Esophagus squamous epithelium (tissue), 4 donors: ENCODE measurements around the gene P2RX6.

Source experiments
- POLR2A ChIP-seq, 4 donors: fragments of 450-650 bp; IDR thresholded peaks; one replicate each; pipeline ENCODE4 v1.6.1; 2017; ENCODE audit warnings: antibody characterized with exemption in 4 of 4, mild to moderate bottlenecking in 4 of 4, moderate library complexity in 3 of 4
- TF ChIP-seq, protein P1 (sequence below), 6 experiments: fragments of 450-650 bp in 4 of 6; fragments of 200-600 bp in 2 of 6; sonication (generic) in 2 of 6; IDR thresholded peaks; one replicate each; pipeline ENCODE4 v1.5.1; 2016 to 2019; ENCODE audit warnings: antibody characterized with exemption in 6 of 6, mild to moderate bottlenecking in 4 of 6, moderate library complexity in 4 of 6

DNA sequence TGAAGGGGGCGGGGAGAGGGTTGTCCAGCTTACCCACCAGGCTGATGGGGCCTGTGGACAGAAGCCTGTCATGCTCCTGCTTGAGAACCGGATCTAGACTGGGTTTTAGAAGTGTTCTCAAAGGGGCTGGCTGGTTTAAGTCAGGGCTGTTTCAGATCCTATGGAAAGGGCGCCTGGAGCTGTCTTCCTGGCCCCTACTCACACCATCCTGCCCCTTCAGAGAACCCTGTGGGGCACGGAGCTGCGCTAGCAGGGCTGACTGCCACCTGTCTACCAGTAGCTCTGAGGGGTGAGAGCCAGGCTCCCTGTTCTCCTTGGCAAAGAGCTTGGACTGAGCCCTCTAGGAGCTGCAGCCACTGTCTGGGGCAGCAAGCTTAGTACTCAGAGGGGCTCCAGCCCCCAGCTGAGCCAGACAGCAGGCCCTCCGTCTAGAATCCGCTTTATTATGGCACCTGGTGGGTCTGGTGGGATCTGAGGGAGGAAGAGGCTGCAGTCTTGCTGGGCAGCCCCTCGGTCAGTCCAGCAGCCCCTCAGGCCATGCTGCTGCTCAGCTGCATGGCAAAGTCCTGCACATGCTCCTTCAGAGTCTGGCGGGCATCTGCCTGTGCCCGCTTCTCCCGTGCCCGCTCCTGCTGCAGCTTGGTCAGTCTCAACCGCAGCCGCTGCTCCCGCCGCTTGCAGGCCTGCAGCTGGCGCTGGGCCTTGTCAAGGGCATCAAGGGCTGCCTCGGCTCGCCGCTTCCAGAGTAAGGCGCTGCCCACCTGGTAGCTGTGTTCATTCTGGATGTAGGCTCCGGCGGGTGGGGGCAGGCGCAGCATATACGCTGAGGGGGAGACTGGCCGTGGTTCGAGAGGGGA lies 15.4 kb upstream of the P2RX6 start:
- TF ChIP-seq, protein P1, sequence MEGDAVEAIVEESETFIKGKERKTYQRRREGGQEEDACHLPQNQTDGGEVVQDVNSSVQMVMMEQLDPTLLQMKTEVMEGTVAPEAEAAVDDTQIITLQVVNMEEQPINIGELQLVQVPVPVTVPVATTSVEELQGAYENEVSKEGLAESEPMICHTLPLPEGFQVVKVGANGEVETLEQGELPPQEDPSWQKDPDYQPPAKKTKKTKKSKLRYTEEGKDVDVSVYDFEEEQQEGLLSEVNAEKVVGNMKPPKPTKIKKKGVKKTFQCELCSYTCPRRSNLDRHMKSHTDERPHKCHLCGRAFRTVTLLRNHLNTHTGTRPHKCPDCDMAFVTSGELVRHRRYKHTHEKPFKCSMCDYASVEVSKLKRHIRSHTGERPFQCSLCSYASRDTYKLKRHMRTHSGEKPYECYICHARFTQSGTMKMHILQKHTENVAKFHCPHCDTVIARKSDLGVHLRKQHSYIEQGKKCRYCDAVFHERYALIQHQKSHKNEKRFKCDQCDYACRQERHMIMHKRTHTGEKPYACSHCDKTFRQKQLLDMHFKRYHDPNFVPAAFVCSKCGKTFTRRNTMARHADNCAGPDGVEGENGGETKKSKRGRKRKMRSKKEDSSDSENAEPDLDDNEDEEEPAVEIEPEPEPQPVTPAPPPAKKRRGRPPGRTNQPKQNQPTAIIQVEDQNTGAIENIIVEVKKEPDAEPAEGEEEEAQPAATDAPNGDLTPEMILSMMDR (IDR thresholded peaks at IDR 0.05): no peak
- no peak for TF ChIP-seq POLR2A (IDR thresholded peaks at IDR 0.05)
